ENCODE data around the gene SKI.

Gene SKI

DNA sequence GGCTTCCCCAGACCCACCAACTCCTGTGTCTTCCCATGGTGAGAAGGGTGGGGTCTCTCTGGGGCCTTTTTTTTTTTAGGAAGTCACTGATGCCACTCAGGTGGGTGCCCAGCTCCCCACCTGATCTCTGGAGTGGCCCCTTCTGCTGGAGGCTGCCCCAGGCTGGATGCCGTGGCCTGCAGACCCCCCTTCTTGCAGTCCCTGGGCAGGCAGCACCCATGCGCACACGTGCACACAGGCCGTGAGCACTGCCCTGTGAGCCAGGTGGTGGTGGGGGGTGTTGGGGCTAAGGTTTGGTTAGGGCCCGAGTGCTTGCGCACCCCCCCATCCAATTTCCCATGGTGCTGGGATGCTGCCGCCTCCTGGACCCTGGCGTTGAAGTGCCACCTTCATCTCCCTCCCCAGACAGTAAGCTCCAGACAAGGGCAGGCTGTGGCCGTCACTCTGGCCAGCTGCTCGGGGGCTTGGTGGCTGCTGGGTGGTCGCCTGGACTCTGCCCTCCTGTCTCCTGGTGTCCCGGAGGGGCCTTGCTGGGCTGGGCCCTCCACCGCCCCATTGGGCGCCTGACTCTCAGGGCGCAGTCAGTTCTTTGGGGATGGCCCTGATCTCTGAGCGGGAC lies 50.6 kb downstream of the SKI start:
- no peaks in the 10 kb centered on the region for H3K27me3 ChIP-seq (ENCODE audit: insufficient read depth, insufficient read length)
- H3K9me3 ChIP-seq (ENCODE audit: insufficient read depth, low read length) = no peaks in the 10 kb centered on the region
- TF ChIP-seq ZNF274 (IDR thresholded peaks at IDR 0.05; ENCODE audit: low read depth, low read length) = no peak
- TF ChIP-seq SUZ12 (IDR thresholded peaks at IDR 0.05; ENCODE audit: extremely low read depth, insufficient read depth, insufficient read length) = no peak
- TF ChIP-seq YY1 (IDR thresholded peaks at IDR 0.05; ENCODE audit: insufficient read depth, insufficient read length) = no peak
- DNase-seq (ENCODE audit: low read depth, low spot score) = no peak
- no peak overlapping the region for H3K4me3 ChIP-seq (ENCODE audit: insufficient read length, low read depth)
- peak overlapping the region; percentile 59 for H3K9ac ChIP-seq (ENCODE audit: insufficient read length, low read depth)
- peaks cover 27% of the 10 kb centered on the region for H3K4me1 ChIP-seq (ENCODE audit: insufficient read depth, insufficient read length)
- peaks cover 13% of the 10 kb centered on the region for H3K36me3 ChIP-seq (ENCODE audit: insufficient read depth, insufficient read length, low read length)

DNA sequence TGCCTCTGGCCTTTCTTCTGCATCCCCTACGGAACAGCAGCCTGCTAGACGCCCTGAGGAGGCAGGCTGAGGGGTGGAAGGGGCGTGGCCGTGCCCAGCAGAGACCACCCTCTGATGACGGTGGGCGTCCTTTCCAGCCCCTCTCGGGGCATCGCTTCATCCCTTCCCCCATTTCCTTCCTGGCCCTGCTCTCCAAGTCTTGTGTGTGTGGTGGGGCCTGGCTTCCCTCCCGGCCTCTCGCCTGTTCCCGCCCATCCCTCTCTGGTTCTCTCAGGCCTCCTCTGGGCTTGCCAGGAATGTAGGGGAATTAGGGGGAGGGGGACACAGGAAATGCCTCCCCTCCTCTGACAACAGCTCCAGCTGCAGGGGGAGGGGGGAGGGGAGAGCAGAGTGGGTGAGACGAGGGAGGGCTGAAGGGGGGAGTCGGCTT lies 51.1 kb downstream of the SKI start:
- DNase-seq (ENCODE audit: low read depth, low spot score) = peak; percentile 96
- H3K4me3 ChIP-seq (ENCODE audit: insufficient read length, low read depth) = no peak overlapping the region

DNA sequence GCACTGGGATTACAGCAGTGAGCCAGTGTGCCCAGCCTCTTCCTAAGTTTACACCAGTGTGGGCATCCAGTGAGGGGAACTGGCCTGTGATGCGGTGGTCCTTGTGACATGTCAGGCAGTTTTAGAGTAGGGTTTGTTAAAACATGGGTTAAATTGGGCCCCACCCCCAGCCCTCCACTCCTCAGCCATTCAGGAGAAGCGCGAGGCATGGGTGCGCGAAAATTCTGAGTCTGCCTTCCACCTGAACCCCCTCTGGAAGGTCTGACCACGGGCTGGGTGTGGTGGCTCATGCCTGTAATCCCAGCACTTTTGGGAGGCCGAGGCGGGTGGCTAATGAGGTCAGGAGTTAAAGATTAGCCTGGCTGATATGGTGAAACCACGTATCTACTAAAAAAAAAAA lies 51.7 kb downstream of the SKI start:
- no peaks in the 10 kb centered on the region for H3K9me3 ChIP-seq (ENCODE audit: insufficient read depth, low read length)
- DNase-seq (ENCODE audit: low read depth, low spot score) = no peak
- H3K9ac ChIP-seq (ENCODE audit: insufficient read length, low read depth) = peak overlapping the region; percentile 21
- TF ChIP-seq YY1 (IDR thresholded peaks at IDR 0.05; ENCODE audit: insufficient read depth, insufficient read length) (no peak), SUZ12 (IDR thresholded peaks at IDR 0.05; ENCODE audit: extremely low read depth, insufficient read depth, insufficient read length) (no peak), ZNF274 (IDR thresholded peaks at IDR 0.05; ENCODE audit: low read depth, low read length) (no peak)
- H3K4me3 ChIP-seq (ENCODE audit: insufficient read length, low read depth) = no peak overlapping the region
- peaks cover 15% of the 10 kb centered on the region for H3K36me3 ChIP-seq (ENCODE audit: insufficient read depth, insufficient read length, low read length)
- peaks cover 26% of the 10 kb centered on the region for H3K4me1 ChIP-seq (ENCODE audit: insufficient read depth, insufficient read length)
- no peaks in the 10 kb centered on the region for H3K27me3 ChIP-seq (ENCODE audit: insufficient read depth, insufficient read length)

More for the DNA sequence above, 51.1 kb downstream of the SKI start:
- TF ChIP-seq YY1 (IDR thresholded peaks at IDR 0.05; ENCODE audit: insufficient read depth, insufficient read length) (no peak), SUZ12 (IDR thresholded peaks at IDR 0.05; ENCODE audit: extremely low read depth, insufficient read depth, insufficient read length) (no peak), ZNF274 (IDR thresholded peaks at IDR 0.05; ENCODE audit: low read depth, low read length) (no peak)
- Histone ChIP-seq H3K36me3 (ENCODE audit: insufficient read depth, insufficient read length, low read length) (peaks cover 15% of the 10 kb centered on the region), H3K9ac (ENCODE audit: insufficient read length, low read depth) (peak overlapping the region; percentile 59), H3K27me3 (ENCODE audit: insufficient read depth, insufficient read length) (no peaks in the 10 kb centered on the region), H3K4me1 (ENCODE audit: insufficient read depth, insufficient read length) (peaks cover 28% of the 10 kb centered on the region), H3K9me3 (ENCODE audit: insufficient read depth, low read length) (no peaks in the 10 kb centered on the region)

GRCh38 chr1:2282556-2283270 lies 54.6 kb downstream of the SKI start:
- Histone ChIP-seq H3K9ac (ENCODE audit: insufficient read length, low read depth) (no peak overlapping the region), H3K4me1 (ENCODE audit: insufficient read depth, insufficient read length) (peaks cover 12% of the 10 kb centered on the region), H3K27me3 (ENCODE audit: insufficient read depth, insufficient read length) (no peaks in the 10 kb centered on the region), H3K36me3 (ENCODE audit: insufficient read depth, insufficient read length, low read length) (peaks cover 15% of the 10 kb centered on the region), H3K9me3 (ENCODE audit: insufficient read depth, low read length) (no peaks in the 10 kb centered on the region), H3K4me3 (ENCODE audit: insufficient read length, low read depth) (no peak overlapping the region)
- TF ChIP-seq ZNF274 (IDR thresholded peaks at IDR 0.05; ENCODE audit: low read depth, low read length) (no peak), SUZ12 (IDR thresholded peaks at IDR 0.05; ENCODE audit: extremely low read depth, insufficient read depth, insufficient read length) (no peak), YY1 (IDR thresholded peaks at IDR 0.05; ENCODE audit: insufficient read depth, insufficient read length) (no peak)
- no peak for DNase-seq (ENCODE audit: low read depth, low spot score)

GRCh38 chr1:2283371-2283990 lies 55.4 kb downstream of the SKI start:
- H3K36me3 ChIP-seq (ENCODE audit: insufficient read depth, insufficient read length, low read length) = peaks cover 13% of the 10 kb centered on the region

DNA sequence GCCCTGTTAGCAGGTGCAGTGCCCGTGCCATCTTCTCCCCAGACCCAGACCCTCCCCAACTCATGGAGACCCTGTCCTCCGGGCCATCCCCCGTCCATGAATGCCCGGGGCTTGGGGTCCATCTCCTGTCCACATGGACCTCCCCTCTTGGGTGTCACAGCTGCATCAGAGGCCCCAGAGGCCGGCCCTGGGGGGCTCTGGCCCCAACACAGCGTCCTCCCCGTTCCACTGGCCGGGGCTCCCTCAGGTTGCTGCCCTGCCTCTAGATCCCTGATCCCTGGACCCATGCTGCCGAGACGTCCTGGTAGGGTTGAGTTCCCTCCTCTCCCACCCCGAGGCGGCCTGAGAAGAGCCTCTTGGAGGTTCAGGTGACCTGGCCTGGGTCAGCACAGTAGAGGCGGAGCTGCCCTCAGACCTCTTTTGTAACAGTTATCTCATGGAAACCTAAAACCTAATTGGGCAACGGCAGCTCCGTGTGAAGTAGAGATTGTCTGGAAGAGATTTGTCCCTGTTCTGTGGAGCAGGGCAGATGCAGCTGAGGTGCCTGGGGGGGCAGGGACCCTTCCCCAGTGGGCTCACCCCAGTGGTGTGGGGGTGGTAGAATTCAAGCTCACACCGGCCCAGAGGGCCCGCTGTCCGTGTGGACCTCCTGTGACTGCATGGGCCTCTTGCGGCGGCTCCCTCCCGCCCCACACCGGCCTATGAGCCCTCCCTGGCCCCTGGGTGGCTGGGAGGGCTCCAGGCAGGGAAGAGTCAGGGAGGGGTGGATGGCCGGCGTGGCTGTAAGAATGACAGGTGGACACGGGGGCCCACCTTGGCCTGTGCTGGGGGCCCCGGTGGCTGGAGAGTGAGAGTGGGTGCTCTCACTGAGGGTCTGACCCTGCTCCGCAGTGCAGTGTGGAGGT lies 56.1 kb downstream of the SKI start:
- H3K4me1 ChIP-seq (ENCODE audit: insufficient read depth, insufficient read length) = peaks cover 6% of the 10 kb centered on the region
- no peak overlapping the region for H3K4me3 ChIP-seq (ENCODE audit: insufficient read length, low read depth)
- DNase-seq (ENCODE audit: low read depth, low spot score) = no peak
- no peak overlapping the region for H3K9ac ChIP-seq (ENCODE audit: insufficient read length, low read depth)
- H3K9me3 ChIP-seq (ENCODE audit: insufficient read depth, low read length) = no peaks in the 10 kb centered on the region
- no peak for TF ChIP-seq SUZ12 (IDR thresholded peaks at IDR 0.05; ENCODE audit: extremely low read depth, insufficient read depth, insufficient read length)
- TF ChIP-seq YY1 (IDR thresholded peaks at IDR 0.05; ENCODE audit: insufficient read depth, insufficient read length) = no peak
- TF ChIP-seq ZNF274 (IDR thresholded peaks at IDR 0.05; ENCODE audit: low read depth, low read length) = no peak
- H3K36me3 ChIP-seq (ENCODE audit: insufficient read depth, insufficient read length, low read length) = peaks cover 20% of the 10 kb centered on the region
- no peaks in the 10 kb centered on the region for H3K27me3 ChIP-seq (ENCODE audit: insufficient read depth, insufficient read length)

More at GRCh38 chr1:2283371-2283990, 55.4 kb downstream of the SKI start:
- no peak overlapping the region for H3K4me3 ChIP-seq (ENCODE audit: insufficient read length, low read depth)
- no peaks in the 10 kb centered on the region for H3K9me3 ChIP-seq (ENCODE audit: insufficient read depth, low read length)
- no peak overlapping the region for H3K9ac ChIP-seq (ENCODE audit: insufficient read length, low read depth)
- DNase-seq (ENCODE audit: low read depth, low spot score) = no peak
- H3K27me3 ChIP-seq (ENCODE audit: insufficient read depth, insufficient read length) = no peaks in the 10 kb centered on the region
- TF ChIP-seq YY1 (IDR thresholded peaks at IDR 0.05; ENCODE audit: insufficient read depth, insufficient read length) (no peak), SUZ12 (IDR thresholded peaks at IDR 0.05; ENCODE audit: extremely low read depth, insufficient read depth, insufficient read length) (no peak), ZNF274 (IDR thresholded peaks at IDR 0.05; ENCODE audit: low read depth, low read length) (no peak)
- H3K4me1 ChIP-seq (ENCODE audit: insufficient read depth, insufficient read length) = peaks cover 5% of the 10 kb centered on the region
